GM23338 (cell line): ENCODE data around the gene CCDC85B. TPM values are rescaled to one million over a fixed set of nuclear protein-coding genes. Genes with fewer than 3 reads are reported as not detected.
A peak's percentile ranks its signal among the peaks of the same experiment; 100 is the strongest.

Source experiments
- ATAC-seq: fragments of 200-7000 bp; cut with Tn5 transposase; 3 replicates; pipeline ENCODE4 v1.9.1; 2020
- DNase-seq: peaks from one replicate; pipeline ENCODE4 v3.0.0-alpha.2; 2015; ENCODE audit warnings: low spot score
- H2AFZ ChIP-seq: fragments of 200-600 bp; sonication (generic); 2 replicates; pipeline ENCODE4 v1.8.0; 2016; ENCODE audit warnings: antibody characterized with exemption, mild to moderate bottlenecking, moderate library complexity
- H3F3A ChIP-seq: fragments of 200-600 bp; sonication (generic); replicated peaks from 2 replicates; pipeline ENCODE4 v1.8.0; 2017; ENCODE audit warnings: antibody characterized with exemption, mixed run types, low read depth
- H3K27ac ChIP-seq: fragments of 200-600 bp; sonication (generic); 2 replicates; pipeline ENCODE4 v1.6.1; 2016; ENCODE audit warnings: low read depth
- H3K27me3 ChIP-seq: fragments of 200-600 bp; sonication (generic); 2 replicates; pipeline ENCODE4 v1.8.0; 2016; ENCODE audit warnings: mild to moderate bottlenecking, mixed run types, moderate library complexity; ENCODE audit not compliant: insufficient read depth
- H3K36me3 ChIP-seq: fragments of 200-600 bp; sonication (generic); 2 replicates; pipeline ENCODE4 v1.8.0; 2016; ENCODE audit warnings: mild to moderate bottlenecking; ENCODE audit not compliant: insufficient read depth
- H3K4me1 ChIP-seq: fragments of 200-600 bp; sonication (generic); 2 replicates; pipeline ENCODE4 v1.8.0; 2016; ENCODE audit warnings: mild to moderate bottlenecking, moderate library complexity; ENCODE audit not compliant: insufficient read depth
- H3K4me2 ChIP-seq: fragments of 200-600 bp; sonication (generic); 2 replicates; pipeline ENCODE4 v1.7.1; 2017; ENCODE audit warnings: mixed run types
- H3K4me3 ChIP-seq: fragments of 200-600 bp; sonication (generic); 2 replicates; pipeline ENCODE4 v1.6.1; 2016; ENCODE audit warnings: mixed run types
- H3K79me2 ChIP-seq: fragments of 200-600 bp; sonication (generic); replicated peaks from 2 replicates; pipeline ENCODE4 v1.8.0; 2017; ENCODE audit warnings: mild to moderate bottlenecking; ENCODE audit not compliant: insufficient read depth
- H3K9me2 ChIP-seq: fragments of 200-600 bp; sonication (generic); 2 replicates; pipeline ENCODE4 v1.8.0; 2017; ENCODE audit not compliant: insufficient read depth
- H4K20me1 ChIP-seq: fragments of 200-600 bp; sonication (generic); replicated peaks from 2 replicates; pipeline ENCODE4 v1.8.0; 2017; ENCODE audit warnings: mild to moderate bottlenecking; ENCODE audit not compliant: insufficient read depth
- H3K27ac Mint-ChIP-seq: 2 replicates; pipeline ENCODE4 v1.8.0; 2020; ENCODE audit warnings: inconsistent platforms, mild to moderate bottlenecking, moderate library complexity, mixed read lengths
- H3K27me3 Mint-ChIP-seq: 3 replicates; pipeline ENCODE4 v1.8.0; 2022; ENCODE audit warnings: low read depth, mild to moderate bottlenecking, moderate library complexity, mixed read lengths, inconsistent platforms; ENCODE audit not compliant: insufficient read depth, poor library complexity
- H3K36me3 Mint-ChIP-seq: 3 replicates; pipeline ENCODE4 v1.8.0; 2021; ENCODE audit warnings: low read depth, mild to moderate bottlenecking, inconsistent platforms, moderate library complexity, mixed read lengths
- H3K4me1 Mint-ChIP-seq: 3 replicates; pipeline ENCODE4 v1.8.0; 2020; ENCODE audit warnings: mild to moderate bottlenecking, inconsistent platforms, mixed read lengths
- H3K4me3 Mint-ChIP-seq: 3 replicates; pipeline ENCODE4 v1.8.0; 2021; ENCODE audit warnings: moderate library complexity, mild to moderate bottlenecking, inconsistent platforms, mixed read lengths
- H3K9me3 Mint-ChIP-seq: 3 replicates; pipeline ENCODE4 v1.8.0; 2020; ENCODE audit warnings: moderate library complexity, mild to moderate bottlenecking, inconsistent platforms, mixed read lengths
- CTCF ChIP-seq, 2 experiments: fragments of 200-600 bp in 1 of 2; sonication (generic) in 1 of 2; conservative IDR thresholded peaks; 2 replicates each; pipeline versions ENCODE4 v1.5.1 to v1.6.1; 2016 to 2017; ENCODE audit warnings: antibody characterized with exemption in 2 of 2, low read depth in 2 of 2, mild to moderate bottlenecking in 2 of 2, moderate library complexity in 1 of 2
- EZH2 ChIP-seq: fragments of 200-600 bp; sonication (generic); IDR thresholded peaks from one replicate; pipeline ENCODE4 v1.8.0; 2017; ENCODE audit warnings: antibody characterized with exemption, mild to moderate bottlenecking, low read depth; ENCODE audit not compliant: unreplicated experiment
- ZNF462 ChIP-seq: fragments of 250-450 bp; sonication (Bioruptor Pico); IDR thresholded peaks from 2 replicates; pipeline ENCODE4 v1.5.0; 2020; ENCODE audit warnings: mild to moderate bottlenecking, moderate library complexity
- polyA plus RNA-seq: library from polyadenylated mRNA; unstranded; fragments of >200 nt; fragmentation: Nextera tagmentation; extraction: Ambion mirVana; gene quantifications from 2 replicates; pipeline ENCODE4 v1.2.1, GENCODE V29; 2016
- total RNA-seq: library from RNA; depleted of rRNA; stranded (reverse); fragments of >200 nt; shearing (Covaris generic); gene quantifications from 2 replicates; pipeline ENCODE4 v1.2.3, GENCODE V29; 2014

CCDC85B gene
- total and polyA plus RNA-seq, 2 experiments from 2014 or later = 54.5 to 66.3 TPM

- no peak for TF ChIP-seq ZNF462 (CRISPR knock-in tag)
These were observed 2.3 kb downstream of the CCDC85B start (continued) for GRCh38 chr11:65892661-65893317.

- ATAC-seq = no peak
- no peak overlapping the region for H2AFZ ChIP-seq
- no peak overlapping the region for H3K27ac ChIP-seq
- H3K9me3 Mint-ChIP-seq = peaks cover 2% of the 10 kb centered on the region; the same call in 1 of the 3 replicates
- H4K20me1 ChIP-seq = peaks cover 7% of the 10 kb centered on the region
- no peak overlapping the region for H3K4me2 ChIP-seq
- H3K79me2 ChIP-seq = peaks cover 4% of the 10 kb centered on the region
- H3K27me3 Mint-ChIP-seq = peaks cover 47% of the 10 kb centered on the region
- no peaks in the 10 kb centered on the region for H3K9me2 ChIP-seq
- peaks cover 9% of the 10 kb centered on the region for H3K36me3 Mint-ChIP-seq
- peak overlapping the region; percentile 38; the same call in 1 of the 3 replicates for H3K4me3 Mint-ChIP-seq
- H3F3A ChIP-seq = peaks cover 25% of the 10 kb centered on the region
- H3K4me1 ChIP-seq = peaks cover 30% of the 10 kb centered on the region
- no peak overlapping the region for H3K27ac Mint-ChIP-seq
- DNase-seq = no peak
- no peaks in the 10 kb centered on the region for H3K36me3 ChIP-seq
- peaks cover 34% of the 10 kb centered on the region for H3K4me1 Mint-ChIP-seq
- H3K4me3 ChIP-seq = no peak overlapping the region
- H3K27me3 ChIP-seq = peaks cover 36% of the 10 kb centered on the region
- TF ChIP-seq EZH2 = no peak
- TF ChIP-seq CTCF (conservative IDR thresholded peaks at IDR 0.05; ENCODE audit: low read depth in 2 of 2) = 0 out of 4 replicates have a peak, but pooled peaks of 1 of the 2 experiments have one; percentile 3
These were observed 3.6 kb downstream of the CCDC85B start for GRCh38 chr11:65894034-65894591.
